IMR-90 (cell line): ENCODE results near the gene SLC1A7. TPM values are rescaled to one million over a fixed set of nuclear protein-coding genes. Genes with fewer than 3 reads are reported as not detected.

Experiments
- ATAC-seq: fragments of 200-7000 bp; cut with Tn5 transposase; 2 replicates; pipeline ENCODE4 v1.9.1; 2020; ENCODE audit warnings: low read depth, mild to moderate bottlenecking, moderate library complexity
- BruUV-seq: library from RNA; stranded (reverse); fragments of 400-500 nt; replicated peaks from 2 replicates; lab custom pipeline; 2021; lab: Mats Ljungman, UMichigan
- CTCF ChIA-PET: fragments of 300-600 bp; formaldehyde crosslinking; extraction: SDS; loops from one replicate; lab custom pipeline; 2021; ENCODE audit warnings: antibody characterized with exemption; lab: Yijun Ruan, JAX
- POLR2A ChIA-PET: fragments of 300-600 bp; sonication (Branson Sonifier 250); formaldehyde crosslinking; loops from one replicate; lab custom pipeline; 2022; ENCODE audit warnings: antibody characterized with exemption; ENCODE audit not compliant: unreplicated experiment; lab: Charles Lee
- DNase-seq: peaks from one replicate; pipeline ENCODE4 v3.0.0; 2013
- H2AFZ ChIP-seq: replicated peaks from 2 replicates; pipeline ENCODE3; 2013; ENCODE audit warnings: low read length, mild to moderate bottlenecking; ENCODE audit not compliant: poor library complexity
- H2AK5ac ChIP-seq: 2 replicates; pipeline ENCODE4 v1.6.1; 2013; ENCODE audit warnings: low read depth, low read length, inconsistent platforms
- H2AK9ac ChIP-seq: replicated peaks from 2 replicates; pipeline ENCODE3; 2013; ENCODE audit warnings: mild to moderate bottlenecking, low read depth, low read length, moderate library complexity; ENCODE audit not compliant: poor library complexity
- H2BK120ac ChIP-seq: 2 replicates; pipeline ENCODE4 v1.6.1; 2013; ENCODE audit warnings: low read depth, low read length, inconsistent platforms
- H2BK15ac ChIP-seq: 3 replicates; pipeline ENCODE4 v1.6.1; 2013; ENCODE audit warnings: low read depth, low read length, inconsistent platforms
- H2BK20ac ChIP-seq: 2 replicates; pipeline ENCODE4 v1.6.1; 2013; ENCODE audit warnings: low read depth, mild to moderate bottlenecking, inconsistent platforms, low read length, moderate library complexity
- H2BK5ac ChIP-seq: 2 replicates; pipeline ENCODE4 v1.6.1; 2013; ENCODE audit warnings: mild to moderate bottlenecking, low read depth, low read length, inconsistent platforms; ENCODE audit not compliant: poor library complexity, severe bottlenecking
- H3K14ac ChIP-seq: replicated peaks from 2 replicates; pipeline ENCODE4 v1.6.1; 2013; ENCODE audit warnings: low read depth, low read length, inconsistent platforms
- H3K18ac ChIP-seq: 2 replicates; pipeline ENCODE4 v1.6.1; 2013; ENCODE audit warnings: low read depth, low read length, control low read depth
- H3K23ac ChIP-seq: 2 replicates; pipeline ENCODE4 v1.6.1; 2013; ENCODE audit warnings: low read depth, low read length, inconsistent platforms
- H3K27ac ChIP-seq: 2 replicates; pipeline ENCODE4 v1.5.1; 2013; ENCODE audit warnings: mild to moderate bottlenecking, control low read depth, low read length; ENCODE audit not compliant: insufficient read depth
- H3K27me3 ChIP-seq: 2 replicates; pipeline ENCODE4 v1.6.1; 2013; ENCODE audit warnings: low read length; ENCODE audit not compliant: control insufficient read depth, insufficient read depth
- H3K36me3 ChIP-seq: 2 replicates; pipeline ENCODE4 v1.6.1; 2013; ENCODE audit warnings: low read length, mixed read lengths; ENCODE audit not compliant: control insufficient read depth, insufficient read depth
- H3K4ac ChIP-seq: 2 replicates; pipeline ENCODE4 v1.6.1; 2013; ENCODE audit warnings: low read depth, low read length, inconsistent platforms
- H3K4me1 ChIP-seq: 2 replicates; pipeline ENCODE4 v1.6.1; 2013; ENCODE audit warnings: low read length, mixed read lengths; ENCODE audit not compliant: control insufficient read depth, insufficient read depth
- H3K4me2 ChIP-seq: 2 replicates; pipeline ENCODE4 v1.6.1; 2013; ENCODE audit warnings: low read depth, mild to moderate bottlenecking, control low read depth, low read length, moderate library complexity
- H3K4me3 ChIP-seq: 2 replicates; pipeline ENCODE4 v1.5.1; 2013; ENCODE audit warnings: low read depth, mild to moderate bottlenecking, control low read depth, low read length, moderate library complexity; ENCODE audit not compliant: insufficient read depth
- H3K56ac ChIP-seq: 2 replicates; pipeline ENCODE4 v1.6.1; 2013; ENCODE audit warnings: low read length, inconsistent platforms; ENCODE audit not compliant: insufficient read depth; ENCODE audit errors: extremely low read depth
- H3K79me1 ChIP-seq, 2 experiments: 2 replicates each; pipeline ENCODE4 v1.6.1; 2013; ENCODE audit warnings: low read length in 2 of 2, inconsistent platforms in 1 of 2, low read depth in 1 of 2
- H3K9ac ChIP-seq: 2 replicates; pipeline ENCODE4 v1.6.1; 2013; ENCODE audit warnings: low read depth, low read length, control low read depth
- H3K9me1 ChIP-seq: 2 replicates; pipeline ENCODE4 v1.6.1; 2013; ENCODE audit warnings: low read length, inconsistent platforms; ENCODE audit not compliant: insufficient read depth
- H3K9me3 ChIP-seq: 2 replicates; pipeline ENCODE4 v1.6.1; 2013; ENCODE audit warnings: low read length; ENCODE audit not compliant: control insufficient read depth, insufficient read depth
- H4K20me1 ChIP-seq: 2 replicates; pipeline ENCODE4 v1.6.1; 2013; ENCODE audit warnings: low read length, inconsistent platforms; ENCODE audit not compliant: insufficient read depth
- H4K5ac ChIP-seq: 2 replicates; pipeline ENCODE4 v1.6.1; 2013; ENCODE audit warnings: mild to moderate bottlenecking, low read depth, low read length, control low read depth
- H4K8ac ChIP-seq, 2 experiments: 2 replicates each; pipeline ENCODE4 v1.6.1; 2013; ENCODE audit warnings: low read depth in 2 of 2, low read length in 2 of 2, control low read depth in 1 of 2, inconsistent platforms in 1 of 2
- H4K91ac ChIP-seq: 2 replicates; pipeline ENCODE4 v1.6.1; 2013; ENCODE audit warnings: low read depth, low read length, inconsistent platforms; ENCODE audit not compliant: insufficient read depth
- BHLHE40 ChIP-seq: fragments of 150-350 bp; IDR thresholded peaks from 2 replicates; pipeline ENCODE4 v1.6.1; 2016; ENCODE audit warnings: mild to moderate bottlenecking, low read depth, low read length
- CEBPB ChIP-seq: IDR thresholded peaks from 2 replicates; pipeline ENCODE4 v1.6.1; 2012; ENCODE audit warnings: low read depth, low read length, improper control_type of control experiment
- CHD1 ChIP-seq: IDR thresholded peaks from 2 replicates; pipeline ENCODE4 v1.6.1; 2012; ENCODE audit warnings: low read depth, low read length, improper control_type of control experiment
- FOS ChIP-seq: fragments of 150-350 bp; IDR thresholded peaks from 2 replicates; pipeline ENCODE4 v1.6.1; 2016; ENCODE audit warnings: low read depth, low read length
- MAFK ChIP-seq: IDR thresholded peaks from 2 replicates; pipeline ENCODE4 v1.6.1; 2012; ENCODE audit warnings: low read depth, low read length, improper control_type of control experiment
- MAZ ChIP-seq: IDR thresholded peaks from 2 replicates; pipeline ENCODE4 v1.6.1; 2012; ENCODE audit warnings: low read depth, mild to moderate bottlenecking, low read length, improper control_type of control experiment, moderate library complexity, borderline replicate concordance
- MXI1 ChIP-seq: IDR thresholded peaks from 2 replicates; pipeline ENCODE4 v1.6.1; 2012; ENCODE audit warnings: low read depth, mild to moderate bottlenecking, low read length, moderate library complexity, borderline replicate concordance
- NFE2L2 ChIP-seq: fragments of 150-350 bp; IDR thresholded peaks from 2 replicates; pipeline ENCODE4 v1.6.1; 2016; ENCODE audit warnings: low read depth, mild to moderate bottlenecking, low read length
- POLR2A ChIP-seq: IDR thresholded peaks from 2 replicates; pipeline ENCODE4 v1.6.1; 2012; ENCODE audit warnings: mild to moderate bottlenecking, low read depth, low read length
- RCOR1 ChIP-seq: IDR thresholded peaks from 2 replicates; pipeline ENCODE4 v1.6.1; 2012; ENCODE audit warnings: mild to moderate bottlenecking, low read length, improper control_type of control experiment; ENCODE audit not compliant: insufficient replicate concordance
- RFX5 ChIP-seq: IDR thresholded peaks from 2 replicates; pipeline ENCODE4 v1.8.0; 2012; ENCODE audit warnings: low read depth, mild to moderate bottlenecking, low read length, moderate library complexity
- SMC3 ChIP-seq: fragments of 150-350 bp; IDR thresholded peaks from 2 replicates; pipeline ENCODE4 v1.6.1; 2016; ENCODE audit warnings: low read depth, mild to moderate bottlenecking, antibody characterized with exemption, low read length, moderate library complexity
- USF2 ChIP-seq: fragments of 150-350 bp; IDR thresholded peaks from 2 replicates; pipeline ENCODE4 v1.6.1; 2017; ENCODE audit warnings: mild to moderate bottlenecking, antibody characterized with exemption, low read length, low read depth
- WGBS, 2 experiments: methylation state at CpG; one replicate each; pipeline versions ENCODE4 v1.1.5 to v1.1.7; 2013; ENCODE audit warnings: missing lambda C conversion rate in 2 of 2; ENCODE audit not compliant: insufficient read length in 1 of 2; ENCODE audit errors: extremely low coverage in 2 of 2; 5-methylcytosine and 5-hydroxymethylcytosine counted together
- dilution Hi-C: fragments of 300-500 bp; cut with HindIII; formaldehyde crosslinking; loops from one replicate; pipeline ENCODE4 v1.14.3; 2018; ENCODE audit warnings: low sequenced_read_pairs; ENCODE audit not compliant: unreplicated experiment
- in situ Hi-C: fragments of 300-500 bp; cut with MboI; formaldehyde crosslinking; loops from 3 replicates; pipeline ENCODE4 v1.14.3; 2019; ENCODE audit warnings: low sequenced_read_pairs, inconsistent platforms, mixed read lengths
- intact Hi-C: fragments of 100-400 bp; cut with micrococcal nuclease; formaldehyde crosslinking; loops from 2 replicates; pipeline ENCODE4 v1.10.0; 2022
- polyA plus RNA-seq, 3 experiments: library from polyadenylated mRNA; depleted of rRNA; stranded (reverse); fragments of >200 nt; gene quantifications; 2 replicates each; pipeline ENCODE4 v1.2.3, GENCODE V29; 2012; ENCODE audit warnings: low replicate concordance in 1 of 3
- total RNA-seq: library from RNA; depleted of rRNA; stranded (reverse); fragments of >200 nt; gene quantifications from 2 replicates; pipeline ENCODE4 v1.2.3, GENCODE V29; 2012
- TF ChIP-seq, protein P1 (sequence below): fragments of 150-350 bp; IDR thresholded peaks from 2 replicates; pipeline ENCODE4 v1.6.1; 2016; ENCODE audit warnings: low read depth, mild to moderate bottlenecking, low read length, moderate library complexity, borderline replicate concordance
- TF ChIP-seq, protein P2 (sequence below): conservative IDR thresholded peaks from 2 replicates; pipeline ENCODE4 v1.5.1; 2012; ENCODE audit warnings: mild to moderate bottlenecking, low read depth, low read length, improper control_type of control experiment

SLC1A7 gene
- total and polyA plus RNA-seq, 2 of the 4 experiments (the other 2 are of a cell fraction): 0.05 TPM; not detected in 1

- H3K18ac ChIP-seq: no peak overlapping the region
- no peaks in the 10 kb centered on the region for H4K20me1 ChIP-seq
- ATAC-seq: no peak
- H2BK120ac ChIP-seq: peak overlapping the region; percentile 71
- no peaks in the 10 kb centered on the region for H3K36me3 ChIP-seq
- no peaks in the 10 kb centered on the region for H3K9me3 ChIP-seq
- H3K27ac ChIP-seq: no peak overlapping the region
- H3K4me3 ChIP-seq: no peak overlapping the region
- ChIA-PET CTCF (interaction anchor here (0.6 kb wide), 1 partner anchor 190 kb away, joined by 6 read pairs; no protein-coding TSS in a partner anchor), POLR2A (no interaction called here)
- H2BK5ac ChIP-seq: no peak overlapping the region
- H2AFZ ChIP-seq: no peak overlapping the region
- peaks cover 10% of the 10 kb centered on the region for H3K4me1 ChIP-seq
- H3K9ac ChIP-seq: no peak overlapping the region
- TF ChIP-seq MAZ (no peak), RFX5 (no peak), POLR2A (no peak), MXI1 (no peak), SMC3 (no peak), RCOR1 (no peak), MAFK (no peak), USF2 (no peak), NFE2L2 (no peak), BHLHE40 (no peak), CEBPB (no peak), CHD1 (no peak), FOS (no peak)
- TF ChIP-seq, protein P1, sequence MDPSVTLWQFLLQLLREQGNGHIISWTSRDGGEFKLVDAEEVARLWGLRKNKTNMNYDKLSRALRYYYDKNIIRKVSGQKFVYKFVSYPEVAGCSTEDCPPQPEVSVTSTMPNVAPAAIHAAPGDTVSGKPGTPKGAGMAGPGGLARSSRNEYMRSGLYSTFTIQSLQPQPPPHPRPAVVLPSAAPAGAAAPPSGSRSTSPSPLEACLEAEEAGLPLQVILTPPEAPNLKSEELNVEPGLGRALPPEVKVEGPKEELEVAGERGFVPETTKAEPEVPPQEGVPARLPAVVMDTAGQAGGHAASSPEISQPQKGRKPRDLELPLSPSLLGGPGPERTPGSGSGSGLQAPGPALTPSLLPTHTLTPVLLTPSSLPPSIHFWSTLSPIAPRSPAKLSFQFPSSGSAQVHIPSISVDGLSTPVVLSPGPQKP: no peak
- TF ChIP-seq, protein P2, sequence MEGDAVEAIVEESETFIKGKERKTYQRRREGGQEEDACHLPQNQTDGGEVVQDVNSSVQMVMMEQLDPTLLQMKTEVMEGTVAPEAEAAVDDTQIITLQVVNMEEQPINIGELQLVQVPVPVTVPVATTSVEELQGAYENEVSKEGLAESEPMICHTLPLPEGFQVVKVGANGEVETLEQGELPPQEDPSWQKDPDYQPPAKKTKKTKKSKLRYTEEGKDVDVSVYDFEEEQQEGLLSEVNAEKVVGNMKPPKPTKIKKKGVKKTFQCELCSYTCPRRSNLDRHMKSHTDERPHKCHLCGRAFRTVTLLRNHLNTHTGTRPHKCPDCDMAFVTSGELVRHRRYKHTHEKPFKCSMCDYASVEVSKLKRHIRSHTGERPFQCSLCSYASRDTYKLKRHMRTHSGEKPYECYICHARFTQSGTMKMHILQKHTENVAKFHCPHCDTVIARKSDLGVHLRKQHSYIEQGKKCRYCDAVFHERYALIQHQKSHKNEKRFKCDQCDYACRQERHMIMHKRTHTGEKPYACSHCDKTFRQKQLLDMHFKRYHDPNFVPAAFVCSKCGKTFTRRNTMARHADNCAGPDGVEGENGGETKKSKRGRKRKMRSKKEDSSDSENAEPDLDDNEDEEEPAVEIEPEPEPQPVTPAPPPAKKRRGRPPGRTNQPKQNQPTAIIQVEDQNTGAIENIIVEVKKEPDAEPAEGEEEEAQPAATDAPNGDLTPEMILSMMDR: no peak
- intact Hi-C loops: no loop called here
- 82% methylated on average over 8 of the region's 8 CpGs; no CpG with 5 or more reads in 1 of the 2 experiments for WGBS, 2 experiments
- peak overlapping the region; percentile 37 for H2AK9ac ChIP-seq
- no peak overlapping the region for H3K56ac ChIP-seq
- in situ Hi-C loops: no loop called here
- peak overlapping the region; percentile 55 for H4K91ac ChIP-seq
- peak overlapping the region; percentile 44; the same call in 1 of the 2 replicates for H3K4ac ChIP-seq
- no peak overlapping the region for H4K8ac ChIP-seq
- H2AK5ac ChIP-seq: peak overlapping the region; percentile 23; the same call in 1 of the 2 replicates
- H3K23ac ChIP-seq: no peak overlapping the region
- H2BK20ac ChIP-seq: peak overlapping the region; percentile 67
- no TSS peak for BruUV-seq
- H4K5ac ChIP-seq: no peak overlapping the region
- dilution Hi-C loops: no loop called here
- H3K14ac ChIP-seq: no peak overlapping the region
- H2BK15ac ChIP-seq: no peak overlapping the region
- H3K4me2 ChIP-seq: no peak overlapping the region
- no peaks in the 10 kb centered on the region for H3K27me3 ChIP-seq
- peaks cover 26% of the 10 kb centered on the region for H3K9me1 ChIP-seq
- no peak for DNase-seq
- H3K79me1 ChIP-seq: no peaks in the 10 kb centered on the region
Observed at GRCh38 chr1:53132176-53132575, 10.3 kb downstream of the SLC1A7 start.
